ENCODE data around the gene NECTIN1.
"Not testable (repeated sequence)": the region's sequence is repeated elsewhere in the genome, so short reads cannot be mapped to it uniquely, and the experiment has no call there.

Gene NECTIN1

DNA sequence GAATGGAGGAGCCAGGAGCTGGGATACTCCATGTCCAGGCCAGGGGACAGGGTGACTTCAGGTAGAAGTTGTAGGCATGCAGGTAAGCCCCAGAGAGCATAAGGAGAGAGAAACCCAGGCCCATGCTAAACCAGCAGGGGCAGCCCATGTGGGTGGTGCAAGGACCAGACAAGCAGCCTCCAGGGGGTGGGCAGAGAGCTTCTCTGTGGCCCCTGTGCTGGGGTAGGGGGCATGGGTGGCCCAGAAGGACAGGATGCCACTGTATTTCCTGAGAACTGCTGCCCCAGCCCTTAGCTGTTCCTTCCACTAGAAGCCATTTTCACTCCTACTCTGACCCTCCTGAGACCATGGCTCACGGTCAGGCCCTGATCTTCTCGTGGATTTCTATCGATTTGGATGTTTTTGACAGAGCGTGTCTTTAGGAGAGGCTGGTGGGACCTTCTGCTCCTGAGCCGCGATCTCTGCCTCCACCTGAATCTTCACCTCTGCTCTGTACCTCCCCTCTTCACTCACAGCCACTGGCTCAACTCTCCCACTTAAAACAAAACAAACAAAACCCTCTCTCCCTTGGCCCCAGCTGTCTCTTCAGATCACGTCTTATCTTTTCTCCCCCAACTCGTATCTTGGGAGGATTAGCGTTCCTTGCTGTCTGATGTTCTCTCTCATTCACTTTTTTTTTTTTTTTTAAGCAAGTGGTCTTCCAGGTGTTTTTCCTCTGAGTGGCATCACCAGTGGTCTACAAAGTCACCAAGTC is 112.2 kb downstream of the NECTIN1 start:
- DNase-seq (ENCODE audit: low spot score) = no peak

DNA sequence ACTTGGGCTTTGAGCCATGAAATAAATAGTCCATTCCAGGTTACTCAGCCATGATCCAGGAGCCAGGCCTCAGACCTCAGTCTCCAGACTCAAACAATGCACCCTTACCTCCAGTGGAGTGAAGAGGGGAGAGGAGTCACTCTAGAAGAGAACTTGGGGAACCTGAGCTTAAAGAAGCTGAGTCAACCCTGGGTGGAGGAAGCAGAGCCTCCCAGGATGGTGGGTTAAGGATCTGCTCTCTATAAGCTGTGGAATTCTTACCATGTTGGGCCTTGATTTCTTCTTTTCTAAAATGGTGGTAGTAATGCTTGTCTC is 113.2 kb downstream of the NECTIN1 start:
- DNase-seq (ENCODE audit: low spot score) = no peak

DNA sequence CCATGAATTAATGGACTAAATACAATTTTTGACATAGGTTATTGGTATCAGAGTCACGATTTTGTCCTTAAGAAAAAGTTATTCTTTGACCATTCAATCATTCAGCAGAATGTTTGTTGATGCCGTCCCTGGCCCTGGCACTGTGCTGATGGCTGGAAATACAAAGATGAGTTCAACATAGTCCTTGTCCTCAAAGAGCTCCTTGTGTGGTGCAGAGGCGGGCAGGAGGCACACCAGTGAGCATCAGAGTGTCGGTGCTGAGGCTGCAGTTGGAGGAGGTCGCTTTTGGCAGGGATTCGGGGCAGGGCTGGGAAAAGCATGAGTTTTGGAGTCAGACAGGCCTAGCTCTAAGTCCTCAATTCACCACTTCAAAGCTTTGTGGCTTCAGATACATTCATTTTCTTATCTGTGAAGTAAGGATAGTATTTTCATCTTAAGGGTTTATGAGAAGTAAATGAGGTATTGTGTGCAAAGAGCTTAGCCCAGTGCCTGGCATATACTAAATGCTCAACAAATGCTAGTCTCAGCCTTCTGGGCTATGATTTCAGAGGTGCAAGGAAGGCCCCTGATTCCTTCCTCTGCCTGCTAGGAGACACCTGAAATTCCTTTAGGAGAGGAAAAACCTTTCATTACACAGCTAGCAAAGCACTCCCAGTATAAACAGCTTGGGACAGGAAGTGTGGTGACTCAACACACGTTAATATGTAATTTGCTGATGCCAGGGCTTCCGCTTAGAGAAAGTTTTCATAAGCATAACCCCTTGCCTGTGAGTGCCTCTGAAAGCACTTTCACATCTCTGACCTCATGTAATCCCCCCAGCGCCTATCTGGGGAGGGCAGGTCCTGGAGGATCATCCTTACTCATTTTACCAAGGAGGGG is 113.8 kb downstream of the NECTIN1 start:
- DNase-seq (ENCODE audit: low spot score) = peak; percentile 81

GRCh38 chr11:119614222-119615002 is 114.6 kb downstream of the NECTIN1 start:
- no peak for DNase-seq (ENCODE audit: low spot score)

- DNase-seq (ENCODE audit: low spot score) = no peak
Observed at GRCh38 chr11:119612814-119613213, 116.2 kb downstream of the NECTIN1 start.

DNA sequence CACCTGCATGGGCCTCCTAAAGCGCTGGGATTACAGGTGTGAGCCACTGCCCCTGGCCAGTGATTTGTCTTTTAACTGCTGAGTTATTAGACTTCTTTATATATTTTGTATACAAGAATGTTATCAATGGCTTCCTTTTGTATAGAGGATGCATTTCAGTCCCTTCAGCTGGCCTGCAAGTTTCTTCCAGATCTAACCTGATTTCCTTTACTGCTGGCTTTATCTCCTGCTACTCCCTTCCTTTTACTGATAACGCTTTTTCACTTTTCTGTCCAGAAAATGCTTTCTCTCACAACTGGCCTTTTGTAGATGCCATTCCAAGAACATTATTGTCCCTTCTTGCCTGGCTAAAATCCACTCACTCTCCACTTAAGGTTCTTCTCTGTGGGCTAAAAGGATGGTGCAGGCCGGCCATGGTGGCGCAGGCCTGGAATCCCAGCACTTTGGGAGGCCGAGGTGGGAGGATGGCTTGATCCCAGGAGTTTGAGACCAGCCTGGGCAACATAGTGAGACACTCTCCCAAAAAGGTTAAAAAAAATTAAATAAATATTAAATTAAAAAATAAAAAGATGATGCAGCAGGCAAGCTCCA is 118.1 kb downstream of the NECTIN1 start:
- no peak for DNase-seq (ENCODE audit: low spot score)

DNA sequence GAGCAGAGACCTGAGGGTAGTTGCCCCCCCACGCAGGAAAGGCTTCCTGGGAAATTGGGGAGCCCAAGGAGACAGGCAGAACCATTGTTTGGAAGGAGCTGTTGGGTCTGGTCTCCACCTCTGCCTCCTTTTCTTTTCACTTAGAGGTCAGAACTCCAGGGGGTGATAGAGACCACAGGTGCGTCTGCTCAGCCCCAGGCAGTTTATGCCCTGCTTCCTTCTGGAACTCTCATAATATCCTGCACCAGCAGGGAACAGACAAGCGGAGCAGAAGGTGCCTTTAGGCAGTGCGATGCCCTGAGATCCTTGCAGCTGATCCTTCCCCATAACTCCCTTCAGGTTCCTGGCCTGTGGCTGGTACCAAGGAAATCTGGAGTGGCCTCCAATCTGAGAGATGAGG is 120.2 kb downstream of the NECTIN1 start:
- DNase-seq (ENCODE audit: low spot score) = no peak

DNA sequence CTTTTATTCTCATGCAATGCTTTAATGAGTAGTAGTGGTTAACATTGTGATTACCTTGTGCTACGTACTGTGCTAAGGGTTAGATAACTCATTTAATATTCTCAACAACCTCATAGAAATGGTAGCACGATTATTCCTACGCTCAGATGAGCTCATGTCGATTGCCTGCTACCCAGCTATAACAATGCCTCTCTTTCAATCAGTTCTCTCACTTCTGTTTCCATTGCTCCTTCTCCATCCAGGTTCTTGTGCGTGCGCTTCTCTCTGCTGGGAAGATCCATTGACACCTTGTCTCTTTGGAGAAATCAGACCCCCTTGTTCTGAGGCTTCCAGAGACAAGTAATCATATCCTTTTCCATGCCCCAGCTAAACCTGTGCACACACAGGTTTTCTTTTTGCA is 120.8 kb downstream of the NECTIN1 start:
- DNase-seq (ENCODE audit: low spot score) = no peak

DNA sequence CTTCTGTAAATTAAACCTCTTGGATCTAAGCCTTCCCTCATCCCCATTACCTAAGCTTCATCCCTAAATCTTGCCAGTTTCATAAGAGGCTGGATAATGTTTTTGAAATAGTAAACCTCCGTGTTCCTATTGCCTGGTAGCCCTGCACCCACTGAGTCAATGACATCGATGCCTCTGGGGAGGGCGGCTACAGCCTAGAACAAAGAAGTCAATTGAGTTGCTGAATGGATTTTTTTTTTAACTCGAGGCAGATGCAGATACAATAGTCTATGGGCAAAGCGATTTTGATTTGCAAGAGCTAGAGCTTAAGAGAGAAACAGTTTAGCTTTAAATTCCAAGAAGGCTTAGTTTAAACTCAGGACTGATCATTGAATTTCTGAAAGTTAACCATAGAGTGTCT is 121.3 kb downstream of the NECTIN1 start:
- DNase-seq (ENCODE audit: low spot score) = no peak

- DNase-seq (ENCODE audit: low spot score) = no peak
Observed at GRCh38 chr11:119605137-119605665, 123.8 kb downstream of the NECTIN1 start.

GRCh38 chr11:119602745-119603373 is 126.1 kb downstream of the NECTIN1 start:
- no peak for DNase-seq (ENCODE audit: low spot score)

GRCh38 chr11:119599864-119600541 is 129.0 kb downstream of the NECTIN1 start:
- no peak for DNase-seq (ENCODE audit: low spot score)

DNA sequence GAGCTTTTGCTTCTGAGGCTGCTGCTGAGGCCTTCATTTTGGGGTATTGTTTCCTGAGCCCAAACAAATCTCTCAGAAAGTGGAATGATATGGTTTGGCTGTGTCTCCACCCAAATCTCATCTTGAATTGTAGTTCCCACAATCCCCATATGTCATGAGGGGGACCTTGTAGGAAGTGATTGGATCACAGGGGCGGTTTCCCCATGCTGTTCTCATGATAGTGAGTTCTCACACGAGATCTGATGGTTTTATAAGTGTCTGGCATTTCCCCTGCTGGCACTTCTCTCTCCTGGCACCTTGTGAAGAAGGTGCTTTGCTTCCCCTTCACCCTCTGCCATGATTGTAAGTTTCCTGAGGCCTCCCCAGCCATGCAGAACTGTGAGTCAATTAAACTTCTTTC is 133.1 kb downstream of the NECTIN1 start:
- not testable (repeated sequence) for DNase-seq (ENCODE audit: low spot score)

GRCh38 chr11:119594639-119595249 is 134.3 kb downstream of the NECTIN1 start:
- DNase-seq (ENCODE audit: low spot score) = peak; percentile 68

GRCh38 chr11:119593346-119593745 is 135.7 kb downstream of the NECTIN1 start:
- no peak for DNase-seq (ENCODE audit: low spot score)

- no peak for DNase-seq (ENCODE audit: low spot score)
Observed at GRCh38 chr11:119592642-119593041, 136.4 kb downstream of the NECTIN1 start.

GRCh38 chr11:119591836-119592310 is 137.1 kb downstream of the NECTIN1 start:
- DNase-seq (ENCODE audit: low spot score) = no peak

GRCh38 chr11:119590651-119591351 is 138.2 kb downstream of the NECTIN1 start:
- DNase-seq (ENCODE audit: low spot score) = no peak

GRCh38 chr11:119589001-119589400 is 140.0 kb downstream of the NECTIN1 start:
- no peak for DNase-seq (ENCODE audit: low spot score)

Data from AG08396 (cell line).